ENCODE measurements around the gene FAM163A. TPM values are rescaled to one million over a fixed set of nuclear protein-coding genes. Genes with fewer than 3 reads are reported as not detected.

The FAM163A gene
- total RNA-seq, 1 donor from 2014 or later = not detected

DNA sequence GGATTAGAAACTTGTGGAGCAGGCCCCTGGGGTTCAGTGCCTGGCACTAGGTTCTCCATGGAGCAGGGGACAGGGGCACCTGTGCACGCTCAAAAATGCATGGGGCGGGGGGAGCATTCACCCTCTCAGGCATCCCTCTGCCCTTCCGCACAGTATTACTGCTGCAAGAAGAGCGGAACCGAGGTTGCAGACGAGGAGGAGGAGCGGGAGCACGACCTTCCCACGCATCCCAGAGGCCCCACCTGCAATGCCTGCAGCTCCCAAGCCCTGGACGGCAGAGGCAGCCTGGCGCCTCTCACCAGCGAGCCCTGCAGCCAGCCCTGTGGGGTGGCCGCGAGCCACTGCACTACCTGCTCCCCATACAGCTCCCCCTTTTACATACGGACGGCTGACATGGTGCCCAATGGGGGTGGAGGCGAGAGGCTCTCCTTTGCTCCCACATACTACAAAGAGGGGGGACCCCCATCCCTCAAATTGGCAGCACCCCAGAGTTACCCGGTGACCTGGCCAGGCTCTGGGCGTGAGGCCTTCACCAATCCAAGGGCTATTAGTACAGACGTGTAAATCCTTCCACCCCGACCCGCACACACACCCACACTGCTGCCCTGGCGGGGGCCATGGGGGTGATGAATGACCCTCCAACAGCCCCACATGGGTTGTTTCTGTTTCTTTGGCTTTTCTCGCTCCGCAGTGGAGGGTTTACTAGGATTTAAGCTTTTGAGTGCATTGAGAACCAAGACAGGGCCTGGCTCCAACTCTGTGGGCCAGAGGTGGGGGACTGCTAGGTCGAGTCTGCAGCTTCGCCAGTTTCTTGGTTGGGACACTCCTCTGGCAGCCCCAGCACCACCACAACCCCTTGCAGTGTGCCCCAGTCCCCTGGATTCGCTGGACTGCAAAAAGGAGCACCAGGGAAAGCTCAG, 70.8 kb downstream of the FAM163A start:
- DNase-seq (ENCODE audit: low read depth) = no peak

DNA sequence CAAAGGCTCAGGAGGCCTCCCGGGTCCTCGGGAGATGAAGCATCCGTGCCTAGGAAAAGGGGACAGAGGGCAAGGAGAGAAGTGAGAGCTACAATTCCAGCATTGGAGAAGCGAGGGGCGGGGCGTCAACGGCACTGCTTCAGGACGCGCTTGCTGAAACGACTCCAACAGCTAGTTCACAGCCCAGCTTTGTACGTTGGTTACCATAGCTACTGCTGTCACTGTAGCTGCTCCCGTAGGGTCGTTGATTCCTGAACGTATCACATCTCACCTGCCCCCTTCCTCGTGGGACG, 71.4 kb downstream of the FAM163A start:
- no peak for DNase-seq (ENCODE audit: low read depth)

DNA sequence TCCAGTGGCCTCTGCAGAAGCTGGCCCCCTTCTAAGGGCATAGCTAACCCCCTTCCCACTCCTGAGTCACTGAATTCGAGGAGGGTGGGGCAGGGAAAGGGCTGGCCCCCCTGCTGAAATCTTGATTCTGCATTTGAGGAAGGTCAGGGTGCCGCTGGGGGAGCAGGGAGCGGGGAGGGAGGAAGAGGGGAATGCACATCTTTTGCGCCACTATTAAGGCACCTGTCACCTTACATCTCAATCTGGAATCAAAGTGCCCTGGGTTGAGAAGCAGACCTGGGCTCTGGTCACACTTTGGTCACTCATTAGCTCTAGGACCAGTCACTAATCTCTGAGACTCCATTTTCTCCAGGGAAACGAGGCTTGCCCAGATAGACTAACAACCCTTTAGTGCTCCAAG, 72.5 kb downstream of the FAM163A start:
- no peak for DNase-seq (ENCODE audit: low read depth)

GRCh38 chr1:179816196-179816960, 73.3 kb downstream of the FAM163A start:
- DNase-seq (ENCODE audit: low read depth) = no peak

DNA sequence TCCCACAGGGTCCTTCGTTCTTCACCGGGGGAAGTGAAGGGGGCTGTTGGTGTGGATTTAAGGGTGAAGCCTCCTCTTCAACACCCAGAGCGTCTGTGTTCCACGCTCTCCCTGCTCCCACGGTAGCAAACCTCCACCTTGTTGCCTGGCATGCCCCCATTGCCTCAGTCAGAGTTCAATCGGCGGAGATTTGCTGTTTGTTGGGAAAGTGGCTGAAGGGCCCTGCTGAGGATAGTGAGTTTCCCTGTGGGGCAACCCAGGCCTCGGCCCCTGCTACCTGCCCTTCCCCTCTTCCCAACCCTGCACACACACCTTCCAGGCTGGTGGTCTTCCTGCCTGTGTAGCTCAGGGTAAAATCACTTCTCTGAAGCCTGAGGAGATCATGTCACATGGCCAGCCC, 74.0 kb downstream of the FAM163A start:
- DNase-seq (ENCODE audit: low read depth) = no peak

DNA sequence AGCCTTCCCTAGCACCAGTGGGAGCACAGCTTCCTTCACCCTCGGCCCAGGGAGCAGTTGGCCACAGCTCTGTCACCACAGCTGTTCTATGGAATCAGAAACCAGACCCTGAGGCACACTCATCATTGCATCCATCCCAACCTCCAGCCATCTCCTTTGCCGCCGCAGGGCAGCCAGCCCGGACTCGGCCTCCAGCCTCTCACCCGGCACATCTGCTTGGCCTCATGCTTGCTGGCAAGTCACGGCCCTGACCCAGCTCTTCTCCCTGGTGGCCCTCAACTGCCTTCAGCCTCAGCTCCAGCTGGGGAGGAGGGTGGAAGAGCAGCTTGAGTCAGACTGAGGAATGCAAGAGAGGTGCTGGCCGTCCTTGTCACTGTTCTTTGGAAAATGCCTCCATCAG, 74.7 kb downstream of the FAM163A start:
- DNase-seq (ENCODE audit: low read depth) = peak; percentile 87

- DNase-seq (ENCODE audit: low read depth) = no peak
Measured at GRCh38 chr1:179818260-179818659, 75.2 kb downstream of the FAM163A start.

- no peak for DNase-seq (ENCODE audit: low read depth)
Measured at GRCh38 chr1:179818743-179819173, 75.7 kb downstream of the FAM163A start.

- no peak for DNase-seq (ENCODE audit: low read depth)
Measured at GRCh38 chr1:179820226-179820970, 77.3 kb downstream of the FAM163A start.

DNA sequence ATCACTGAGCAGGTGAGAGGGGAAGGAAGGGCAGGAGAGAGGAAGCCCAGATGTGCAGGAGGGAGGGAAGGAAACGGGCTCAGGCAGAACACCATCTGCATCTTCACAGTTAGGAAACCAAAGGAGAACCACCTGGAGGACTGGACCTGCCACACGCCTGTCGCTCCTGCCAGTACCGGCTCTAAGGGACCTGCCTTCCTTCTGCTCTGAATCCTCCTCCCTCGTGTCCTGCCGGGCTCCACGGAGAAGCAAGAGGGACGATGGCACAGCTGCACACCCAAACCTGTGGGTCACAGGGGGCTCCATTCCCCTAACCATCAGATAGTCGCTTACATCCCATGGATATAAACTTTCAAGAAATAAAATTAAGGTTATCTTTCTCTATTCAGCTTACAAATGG, 78.4 kb downstream of the FAM163A start:
- no peak for DNase-seq (ENCODE audit: low read depth)

GRCh38 chr1:179822065-179822464, 79.0 kb downstream of the FAM163A start:
- no peak for DNase-seq (ENCODE audit: low read depth)

DNA sequence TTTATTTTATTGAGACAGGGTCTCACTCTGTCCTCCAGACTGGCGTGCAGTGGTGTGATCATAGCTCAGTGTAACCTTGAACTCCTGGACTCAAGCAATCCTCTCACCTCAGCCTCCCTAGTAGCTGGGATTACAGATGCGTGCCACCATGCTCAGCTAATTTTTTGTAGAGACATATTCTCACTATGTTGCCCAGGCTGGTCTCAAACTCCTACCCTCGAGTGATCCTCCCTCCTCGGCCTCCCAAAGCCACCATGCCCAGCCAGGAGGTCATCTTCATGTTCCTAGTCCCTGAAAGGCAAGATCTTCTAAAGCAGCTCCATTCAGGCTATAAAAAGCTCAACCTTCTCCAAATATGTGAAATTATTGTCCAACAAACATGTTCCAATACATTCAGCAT, 80.6 kb downstream of the FAM163A start:
- no peak for DNase-seq (ENCODE audit: low read depth)

GRCh38 chr1:179824265-179824664, 81.2 kb downstream of the FAM163A start:
- DNase-seq (ENCODE audit: low read depth) = no peak

- no peak for DNase-seq (ENCODE audit: low read depth)
Measured at GRCh38 chr1:179825206-179825605, 82.1 kb downstream of the FAM163A start.

DNA sequence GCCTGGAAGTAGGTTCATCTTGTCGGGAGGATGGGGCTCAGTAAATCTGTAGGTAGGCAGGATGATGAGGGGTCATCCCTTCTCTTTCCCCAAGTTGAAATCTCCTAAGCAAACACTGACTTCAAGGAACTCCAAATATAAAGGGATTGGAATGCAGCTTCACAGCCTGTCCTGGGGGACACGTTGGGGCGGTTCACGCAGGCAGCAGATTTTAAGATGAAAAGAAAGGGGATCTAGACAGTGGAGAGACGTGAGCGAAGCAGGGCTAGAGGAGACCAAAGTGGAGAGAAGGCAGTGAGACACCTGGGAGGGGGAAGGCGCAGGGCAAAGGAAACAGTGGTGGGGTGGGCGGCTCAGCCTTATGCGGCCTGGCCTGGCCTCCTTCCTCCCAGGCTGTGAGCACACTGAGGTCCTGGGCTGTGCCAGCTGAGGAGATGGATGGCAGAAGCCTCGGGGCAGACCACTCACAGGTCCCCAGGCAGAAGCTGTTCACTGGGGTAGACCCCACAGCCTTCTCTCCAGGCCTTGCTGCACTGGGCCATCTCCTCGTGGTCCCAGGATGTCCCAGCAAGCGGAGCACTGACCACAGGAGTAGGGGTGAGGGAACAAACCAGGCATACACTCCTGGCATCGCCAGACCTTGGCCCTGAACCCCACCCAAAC, 82.8 kb downstream of the FAM163A start:
- no peak for DNase-seq (ENCODE audit: low read depth)

GRCh38 chr1:179826626-179827280, 83.7 kb downstream of the FAM163A start:
- no peak for DNase-seq (ENCODE audit: low read depth)

GRCh38 chr1:179828554-179829110, 85.5 kb downstream of the FAM163A start:
- DNase-seq (ENCODE audit: low read depth) = no peak

DNA sequence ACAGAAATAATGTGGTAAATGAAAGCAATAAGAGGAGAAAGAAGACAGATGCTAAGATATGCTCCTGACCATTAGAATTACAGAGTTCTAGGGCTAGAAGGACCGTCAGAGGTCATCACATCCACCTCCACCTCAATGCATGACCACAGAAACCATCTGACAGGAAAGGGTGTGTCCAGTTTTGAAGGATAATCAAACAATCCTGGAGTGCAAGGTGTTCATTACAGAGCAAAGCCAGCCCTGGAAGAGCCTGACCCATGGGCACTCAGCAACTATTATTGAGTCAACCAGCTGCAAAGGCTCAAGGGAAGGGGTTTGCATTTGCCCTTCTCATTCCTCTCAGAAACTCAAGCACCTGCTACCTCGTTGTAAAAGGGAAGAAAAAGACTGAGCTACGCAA, 88.1 kb downstream of the FAM163A start:
- no peak for DNase-seq (ENCODE audit: low read depth)

- no peak for DNase-seq (ENCODE audit: low read depth)
Measured at GRCh38 chr1:179831852-179832699, 89.0 kb downstream of the FAM163A start.
